Nephron (organoid): Measurements from ENCODE around the gene DTWD2.

Experiments
- H3K27ac Mint-ChIP-seq, 3 experiments: 2 replicates each; pipeline ENCODE4 v1.8.0; 2020; ENCODE audit warnings: mixed read lengths in 3 of 3, mild to moderate bottlenecking in 2 of 3, moderate library complexity in 1 of 3
- H3K27me3 Mint-ChIP-seq: 2 replicates; pipeline ENCODE4 v1.8.0; 2021; ENCODE audit warnings: low read depth, mild to moderate bottlenecking, moderate library complexity, mixed read lengths
- H3K36me3 Mint-ChIP-seq: 2 replicates; pipeline ENCODE4 v1.8.0; 2020; ENCODE audit warnings: low read depth, mixed read lengths
- H3K4me1 Mint-ChIP-seq: 2 replicates; pipeline ENCODE4 v1.8.0; 2020; ENCODE audit warnings: mixed read lengths
- H3K4me3 Mint-ChIP-seq, 3 experiments: 2 replicates each; pipeline ENCODE4 v1.8.0; 2020; ENCODE audit warnings: mild to moderate bottlenecking in 3 of 3, mixed read lengths in 3 of 3, moderate library complexity in 2 of 3
- H3K9me3 Mint-ChIP-seq: 2 replicates; pipeline ENCODE4 v1.8.0; 2020; ENCODE audit warnings: mixed read lengths
- CTCF ChIP-seq, 3 experiments: fragments of 200-600 bp; sonication (generic); IDR thresholded peaks; one replicate each; pipeline ENCODE4 v1.5.0; 2021; ENCODE audit warnings: antibody characterized with exemption in 3 of 3; ENCODE audit not compliant: unreplicated experiment in 3 of 3

DTWD2 gene

GRCh38 chr5:118987988-118988865 lies at the start of gene DTWD2:
Gene DTWD2 (minus strand): TSS chr5:118988547. CDS start chr5:118988511, 36 bp downstream.
- Mint-ChIP-seq H3K27me3 (no peaks in the 10 kb centered on the region), H3K4me3 (peak within 1 kb of the TSS; percentile 80 to 90 (median 84))

DNA sequence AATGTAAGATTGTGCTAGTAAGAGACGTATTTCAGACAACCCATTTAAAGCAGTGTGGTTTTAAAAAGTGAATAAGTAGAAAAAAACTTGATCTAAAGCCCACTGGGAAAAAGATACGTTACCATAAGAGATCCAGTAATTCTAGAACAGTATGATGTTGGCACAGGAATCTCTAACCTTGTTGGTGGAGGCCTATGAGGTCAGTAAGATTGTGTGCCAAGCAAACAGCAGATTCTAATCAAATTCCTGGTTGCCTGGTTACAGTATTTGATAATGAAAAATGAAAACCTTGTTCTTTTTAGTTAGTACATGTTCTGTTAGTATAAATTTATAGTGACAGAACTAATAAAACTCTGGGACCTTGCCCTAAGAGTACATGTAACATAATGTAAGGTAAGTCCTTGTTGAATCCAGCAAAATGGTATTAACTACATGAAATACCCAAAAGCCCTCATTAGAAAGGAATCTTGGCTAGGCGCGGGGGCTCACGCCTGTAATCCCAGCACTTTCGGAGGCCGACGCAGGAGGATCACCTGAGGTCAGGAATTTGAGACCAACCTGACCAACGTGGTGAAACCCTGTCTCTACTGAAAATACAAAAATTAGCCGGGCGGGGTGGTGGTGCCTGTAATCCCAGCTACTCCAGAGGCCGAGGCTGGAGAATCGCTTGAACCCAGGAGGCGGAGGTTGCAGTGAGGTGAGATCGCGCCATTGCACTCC lies 49.3 kb upstream of the DTWD2 start:
- no peaks in the 10 kb centered on the region for H3K9me3 Mint-ChIP-seq
- no peak for TF ChIP-seq CTCF (IDR thresholded peaks at IDR 0.05; ENCODE audit: unreplicated experiment in 3 of 3)
- H3K4me1 Mint-ChIP-seq: no peaks in the 10 kb centered on the region
- H3K36me3 Mint-ChIP-seq: no peaks in the 10 kb centered on the region
- no peak overlapping the region for H3K27ac Mint-ChIP-seq
- H3K27me3 Mint-ChIP-seq: peaks cover 3% of the 10 kb centered on the region
- no peak overlapping the region for H3K4me3 Mint-ChIP-seq

More at GRCh38 chr5:118987988-118988865, at the start of gene DTWD2:
- Mint-ChIP-seq H3K36me3 (no peaks in the 10 kb centered on the region), H3K4me1 (peaks cover 18% of the 10 kb centered on the region), H3K9me3 (peaks cover 3% of the 10 kb centered on the region), H3K27ac (peak within 1 kb of the TSS; percentile 23 to 82 (median 66))
- peak; percentile 94 to 99 (median 97) for TF ChIP-seq CTCF (IDR thresholded peaks at IDR 0.05; ENCODE audit: unreplicated experiment in 3 of 3)

DNA sequence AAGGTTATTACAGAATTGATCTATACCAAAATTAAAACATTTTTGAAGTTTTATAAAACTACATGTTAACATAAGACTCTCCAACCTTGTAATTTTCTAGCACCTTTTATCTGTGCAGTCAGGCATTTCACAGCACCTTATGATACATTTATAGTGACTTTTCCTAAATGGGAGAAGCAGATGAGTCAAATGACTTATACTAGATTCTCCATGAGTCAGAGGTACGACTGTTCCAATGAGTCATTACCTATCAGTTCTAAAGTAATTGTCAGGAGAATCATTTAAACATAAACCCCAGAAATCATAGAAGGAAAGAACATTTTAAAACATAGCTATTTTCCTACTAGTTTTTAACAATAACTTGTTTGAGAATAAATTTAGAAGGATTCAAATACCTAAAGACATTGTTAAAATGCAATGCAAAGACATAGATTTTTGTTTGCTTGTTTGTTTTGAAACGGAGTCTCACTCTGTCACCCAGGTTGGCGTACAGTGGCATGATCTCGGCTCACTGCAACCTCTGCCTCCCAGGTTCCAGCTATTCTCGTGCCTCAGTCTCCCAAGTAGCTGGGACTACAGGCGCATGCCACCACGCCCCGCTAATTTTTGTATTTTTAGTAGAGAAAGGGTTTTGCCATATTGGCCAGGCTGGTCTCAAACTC lies 47.9 kb upstream of the DTWD2 start:
- peaks cover 3% of the 10 kb centered on the region for H3K27me3 Mint-ChIP-seq

GRCh38 chr5:119033135-119033534 lies 44.8 kb upstream of the DTWD2 start:
- Mint-ChIP-seq H3K27me3 (no peaks in the 10 kb centered on the region), H3K36me3 (no peaks in the 10 kb centered on the region), H3K27ac (no peak overlapping the region), H3K9me3 (no peaks in the 10 kb centered on the region), H3K4me1 (no peaks in the 10 kb centered on the region), H3K4me3 (no peak overlapping the region)
- no peak for TF ChIP-seq CTCF (IDR thresholded peaks at IDR 0.05; ENCODE audit: unreplicated experiment in 3 of 3)

More for the DNA sequence above, 47.9 kb upstream of the DTWD2 start:
- H3K4me3 Mint-ChIP-seq: no peak overlapping the region
- no peak overlapping the region for H3K27ac Mint-ChIP-seq
- H3K9me3 Mint-ChIP-seq: no peaks in the 10 kb centered on the region
- H3K4me1 Mint-ChIP-seq: no peaks in the 10 kb centered on the region
- no peaks in the 10 kb centered on the region for H3K36me3 Mint-ChIP-seq
- no peak for TF ChIP-seq CTCF (IDR thresholded peaks at IDR 0.05; ENCODE audit: unreplicated experiment in 3 of 3)

DNA sequence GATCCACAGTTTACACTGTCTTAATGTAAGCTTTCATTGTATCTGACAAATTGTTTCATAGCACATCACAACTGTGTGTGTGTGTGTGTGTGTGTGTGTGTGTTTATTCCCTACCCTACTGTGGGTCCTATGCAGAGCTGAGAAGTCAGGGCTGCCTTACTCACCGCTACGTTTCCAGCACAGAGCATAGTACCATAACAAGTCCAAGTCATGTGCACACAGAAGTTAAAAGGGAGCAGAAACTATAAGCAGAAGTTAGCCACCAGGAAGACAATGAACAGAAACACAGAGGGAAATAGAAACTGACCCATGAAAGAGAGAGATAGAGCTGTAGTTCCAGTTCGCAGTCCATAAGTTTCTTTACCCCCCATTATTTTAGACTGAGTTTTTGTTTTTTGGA lies 44.3 kb upstream of the DTWD2 start:
- TF ChIP-seq CTCF (IDR thresholded peaks at IDR 0.05; ENCODE audit: unreplicated experiment in 3 of 3): no peak
- Mint-ChIP-seq H3K27ac (no peak overlapping the region), H3K9me3 (no peaks in the 10 kb centered on the region), H3K27me3 (no peaks in the 10 kb centered on the region), H3K36me3 (no peaks in the 10 kb centered on the region), H3K4me1 (no peaks in the 10 kb centered on the region), H3K4me3 (no peak overlapping the region)
